Measurements from ENCODE around the gene VTI1B.

DNA sequence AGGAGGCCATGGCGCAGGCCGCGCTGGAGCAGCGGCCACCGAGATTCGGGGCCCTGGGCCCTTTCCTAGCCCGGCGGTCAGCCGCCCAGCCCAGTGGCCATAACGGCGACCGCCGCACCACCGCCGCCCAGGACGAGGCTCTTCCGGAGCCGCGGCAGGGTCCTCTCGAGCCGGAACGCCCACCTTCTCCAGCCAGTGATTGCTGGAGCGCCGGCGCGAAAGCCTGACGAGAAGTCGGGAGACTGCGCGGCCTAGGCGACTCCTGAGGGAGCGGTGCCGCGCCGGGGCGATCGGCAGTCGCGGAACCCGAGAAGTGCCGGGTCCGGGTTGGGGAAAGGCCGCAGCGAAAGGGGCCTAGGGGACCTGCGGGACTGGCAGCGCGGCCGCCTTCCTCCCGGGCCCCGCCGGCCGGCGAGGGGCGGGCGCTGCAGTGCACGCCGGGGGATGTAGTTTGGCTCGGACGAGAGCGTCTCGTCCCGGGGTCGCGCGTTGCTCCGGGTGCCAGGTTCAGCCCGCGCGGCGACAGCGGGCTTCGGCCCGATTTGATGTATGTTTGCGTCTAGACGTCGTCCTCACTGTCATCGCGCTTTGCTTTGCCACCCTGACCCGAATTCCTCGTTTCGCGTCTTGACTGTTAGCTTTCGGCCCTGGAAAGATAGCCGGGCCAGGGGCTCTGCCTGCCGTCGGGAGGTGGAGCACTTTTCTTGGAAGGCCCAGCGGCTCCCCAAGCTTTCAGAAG is at the start of gene VTI1B:
- TF ChIP-seq, protein P1, sequence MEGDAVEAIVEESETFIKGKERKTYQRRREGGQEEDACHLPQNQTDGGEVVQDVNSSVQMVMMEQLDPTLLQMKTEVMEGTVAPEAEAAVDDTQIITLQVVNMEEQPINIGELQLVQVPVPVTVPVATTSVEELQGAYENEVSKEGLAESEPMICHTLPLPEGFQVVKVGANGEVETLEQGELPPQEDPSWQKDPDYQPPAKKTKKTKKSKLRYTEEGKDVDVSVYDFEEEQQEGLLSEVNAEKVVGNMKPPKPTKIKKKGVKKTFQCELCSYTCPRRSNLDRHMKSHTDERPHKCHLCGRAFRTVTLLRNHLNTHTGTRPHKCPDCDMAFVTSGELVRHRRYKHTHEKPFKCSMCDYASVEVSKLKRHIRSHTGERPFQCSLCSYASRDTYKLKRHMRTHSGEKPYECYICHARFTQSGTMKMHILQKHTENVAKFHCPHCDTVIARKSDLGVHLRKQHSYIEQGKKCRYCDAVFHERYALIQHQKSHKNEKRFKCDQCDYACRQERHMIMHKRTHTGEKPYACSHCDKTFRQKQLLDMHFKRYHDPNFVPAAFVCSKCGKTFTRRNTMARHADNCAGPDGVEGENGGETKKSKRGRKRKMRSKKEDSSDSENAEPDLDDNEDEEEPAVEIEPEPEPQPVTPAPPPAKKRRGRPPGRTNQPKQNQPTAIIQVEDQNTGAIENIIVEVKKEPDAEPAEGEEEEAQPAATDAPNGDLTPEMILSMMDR (conservative IDR thresholded peaks at IDR 0.05) = peak; percentile 15
- TF ChIP-seq ZFX (IDR thresholded peaks at IDR 0.05) = peak; percentile 84

All from C4-2B (cell line).